ENCODE results near the gene C16orf92. TPM values are rescaled to one million over a fixed set of nuclear protein-coding genes. Genes with fewer than 3 reads are reported as not detected.

The C16orf92 gene
- total and polyA plus RNA-seq, 2 of the 13 experiments (the other 11 are each of a cell fraction or from before 2014, with no cell fraction given) = not detected

- TF ChIP-seq GMEB1 (CRISPR knock-in tag; IDR thresholded peaks at IDR 0.05; ENCODE audit: borderline replicate concordance) = no peak
- no peak for TF ChIP-seq ZNF441 (CRISPR knock-in tag; IDR thresholded peaks at IDR 0.05; ENCODE audit: borderline replicate concordance)
- no peak for TF ChIP-seq NFE2 (CRISPR knock-in tag; IDR thresholded peaks at IDR 0.05)
- 0 out of 2 replicates have a peak, but pooled peaks have one; percentile 38 for TF ChIP-seq REL (CRISPR knock-in tag; conservative IDR thresholded peaks at IDR 0.05)
- no peak for TF ChIP-seq ZNF331 (CRISPR knock-in tag; IDR thresholded peaks at IDR 0.05)
- no peak for TF ChIP-seq BRD4 (CRISPR knock-in tag; IDR thresholded peaks at IDR 0.05)
- no peak for TF ChIP-seq ZNF33A (CRISPR knock-in tag; IDR thresholded peaks at IDR 0.05; ENCODE audit: borderline replicate concordance)
- no peak for TF ChIP-seq ZNF431 (CRISPR knock-in tag; IDR thresholded peaks at IDR 0.05; ENCODE audit: borderline replicate concordance, low read depth)
- 0 out of 2 replicates have a peak, but pooled peaks have one; percentile 41 for TF ChIP-seq MYC (CRISPR knock-in tag; IDR thresholded peaks at IDR 0.05; ENCODE audit: borderline replicate concordance)
- no peak for TF ChIP-seq ZNF34 (CRISPR knock-in tag; IDR thresholded peaks at IDR 0.05; ENCODE audit: borderline replicate concordance)
- no peak for TF ChIP-seq SNAPC4 (CRISPR knock-in tag; IDR thresholded peaks at IDR 0.05)
- no peak for TF ChIP-seq FOXO1 (CRISPR knock-in tag; IDR thresholded peaks at IDR 0.05)
- TF ChIP-seq ZNF143 (CRISPR knock-in tag; IDR thresholded peaks at IDR 0.05) = no peak
- TF ChIP-seq ZNF367 (CRISPR knock-in tag; IDR thresholded peaks at IDR 0.05; ENCODE audit: borderline replicate concordance) = no peak
- no peak for TF ChIP-seq YEATS2 (CRISPR knock-in tag; IDR thresholded peaks at IDR 0.05; ENCODE audit: borderline replicate concordance)
- no peak for TF ChIP-seq AHR (CRISPR knock-in tag; IDR thresholded peaks at IDR 0.05)
- no peak for TF ChIP-seq ZNF260 (CRISPR knock-in tag; IDR thresholded peaks at IDR 0.05; ENCODE audit: borderline replicate concordance, low read depth)
- TF ChIP-seq ZNF687 (CRISPR knock-in tag; IDR thresholded peaks at IDR 0.05) = peak; percentile 33; the same call in 1 of the 2 replicates
- no peak for TF ChIP-seq KDM6A (CRISPR knock-in tag; IDR thresholded peaks at IDR 0.05; ENCODE audit: low read depth)
Observed at GRCh38 chr16:30005341-30006094, 17.5 kb upstream of the C16orf92 start (continued).
